GM21528 (cell line): ENCODE results near the gene BCAR1.
A peak's percentile ranks its signal among the peaks of the same experiment; 100 is the strongest.
"Not testable (repeated sequence)": the region's sequence is repeated elsewhere in the genome, so short reads cannot be mapped to it uniquely, and the experiment has no call there.

Experiments used
- ATAC-seq: cut with Tn5 transposase; IDR thresholded peaks from one replicate; pipeline ENCODE4 v1.9.1; 2021; ENCODE audit warnings: mild to moderate bottlenecking, moderate library complexity; ENCODE audit not compliant: unreplicated experiment, low FRiP score

BCAR1 gene

DNA sequence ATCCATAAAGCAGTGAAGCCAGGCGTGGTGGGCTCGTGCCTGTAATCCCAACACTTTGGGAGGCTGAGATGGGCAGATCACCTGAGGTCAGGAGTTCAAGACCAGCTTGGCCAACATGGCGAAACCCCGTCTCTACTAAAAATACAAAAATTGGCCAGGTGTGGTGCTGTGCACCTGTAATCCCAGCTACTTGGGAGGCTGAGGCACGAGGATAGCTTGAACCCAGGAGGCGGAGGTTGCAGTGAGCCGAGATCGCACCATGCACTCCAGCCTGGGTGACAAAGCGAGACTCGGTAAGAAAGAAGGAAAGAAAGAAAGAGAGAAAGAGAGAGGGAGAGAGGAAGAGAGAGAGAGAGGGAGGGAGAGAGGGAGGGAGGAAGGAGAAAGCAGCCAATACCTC lies 21.2 kb upstream of the BCAR1 start:
- ATAC-seq = not testable (repeated sequence)

DNA sequence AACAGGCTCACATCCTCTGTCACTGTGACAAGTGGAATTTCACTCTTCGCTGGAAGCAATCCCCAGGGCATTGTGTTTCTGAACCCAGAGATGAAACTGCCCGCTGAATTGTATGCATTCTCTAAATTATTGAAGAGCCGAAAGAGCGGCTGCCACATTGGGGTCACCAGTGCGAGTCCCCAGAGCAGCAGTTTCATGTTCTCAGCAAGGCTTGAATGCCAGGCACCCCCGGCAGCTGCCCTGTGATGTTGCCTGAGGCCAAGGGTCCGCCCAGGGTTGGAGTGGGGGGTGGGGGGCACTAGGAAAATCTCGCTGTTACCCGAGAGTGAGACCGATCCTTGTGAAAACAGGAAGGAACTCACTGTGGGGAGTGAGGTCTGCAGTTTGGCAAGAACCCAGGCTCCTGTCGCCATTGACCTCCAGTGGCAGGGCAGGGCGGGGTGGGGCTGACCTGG lies 20.7 kb upstream of the BCAR1 start:
- ATAC-seq = no peak

GRCh38 chr16:75271441-75272096 lies 20.1 kb upstream of the BCAR1 start:
- no peak for ATAC-seq

GRCh38 chr16:75269358-75269757 lies 17.9 kb upstream of the BCAR1 start:
- not testable (repeated sequence) for ATAC-seq

GRCh38 chr16:75267631-75268264 lies 16.3 kb upstream of the BCAR1 start:
- no peak for ATAC-seq

- no peak for ATAC-seq
These were observed 15.6 kb upstream of the BCAR1 start for GRCh38 chr16:75266738-75267630.

DNA sequence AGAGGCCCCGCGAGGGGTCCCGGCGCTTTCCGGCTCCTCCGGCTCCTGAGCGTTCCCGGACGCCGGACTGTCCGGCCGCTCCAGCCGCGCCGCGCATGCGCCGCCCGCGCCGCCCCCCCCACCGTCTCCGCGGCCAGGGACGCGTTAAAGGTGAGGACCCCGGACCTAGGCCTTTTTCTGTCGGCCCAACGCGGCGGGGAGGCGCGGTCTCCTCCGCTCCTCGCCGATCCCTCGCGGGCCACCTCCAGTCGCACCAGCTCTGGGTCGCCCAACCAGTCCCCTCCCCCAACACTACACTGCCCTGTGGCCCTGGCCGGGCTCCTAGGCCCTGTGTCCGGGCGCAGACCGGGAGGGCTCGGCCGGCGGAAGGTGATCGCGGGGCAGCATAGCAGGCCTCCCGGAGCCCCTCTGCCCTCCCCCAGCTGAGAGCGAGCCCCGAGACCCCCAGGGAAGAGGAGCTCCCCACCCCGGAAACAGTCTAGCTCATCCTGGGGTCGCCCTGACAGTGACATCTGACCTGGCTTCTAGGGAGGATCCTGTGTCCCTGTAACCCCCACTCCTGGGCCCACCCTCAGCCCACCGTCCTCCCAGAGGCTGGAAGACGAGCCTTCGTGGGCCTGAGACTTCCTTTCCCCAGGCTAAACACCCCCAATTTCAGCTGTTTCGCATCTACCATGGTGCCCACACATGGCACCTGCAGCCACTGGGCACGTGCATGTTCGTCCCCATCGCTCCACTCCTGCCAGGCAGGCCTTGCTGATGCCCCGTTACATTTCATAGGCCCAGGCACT lies 14.7 kb upstream of the BCAR1 start:
- ATAC-seq = peak; percentile 75

DNA sequence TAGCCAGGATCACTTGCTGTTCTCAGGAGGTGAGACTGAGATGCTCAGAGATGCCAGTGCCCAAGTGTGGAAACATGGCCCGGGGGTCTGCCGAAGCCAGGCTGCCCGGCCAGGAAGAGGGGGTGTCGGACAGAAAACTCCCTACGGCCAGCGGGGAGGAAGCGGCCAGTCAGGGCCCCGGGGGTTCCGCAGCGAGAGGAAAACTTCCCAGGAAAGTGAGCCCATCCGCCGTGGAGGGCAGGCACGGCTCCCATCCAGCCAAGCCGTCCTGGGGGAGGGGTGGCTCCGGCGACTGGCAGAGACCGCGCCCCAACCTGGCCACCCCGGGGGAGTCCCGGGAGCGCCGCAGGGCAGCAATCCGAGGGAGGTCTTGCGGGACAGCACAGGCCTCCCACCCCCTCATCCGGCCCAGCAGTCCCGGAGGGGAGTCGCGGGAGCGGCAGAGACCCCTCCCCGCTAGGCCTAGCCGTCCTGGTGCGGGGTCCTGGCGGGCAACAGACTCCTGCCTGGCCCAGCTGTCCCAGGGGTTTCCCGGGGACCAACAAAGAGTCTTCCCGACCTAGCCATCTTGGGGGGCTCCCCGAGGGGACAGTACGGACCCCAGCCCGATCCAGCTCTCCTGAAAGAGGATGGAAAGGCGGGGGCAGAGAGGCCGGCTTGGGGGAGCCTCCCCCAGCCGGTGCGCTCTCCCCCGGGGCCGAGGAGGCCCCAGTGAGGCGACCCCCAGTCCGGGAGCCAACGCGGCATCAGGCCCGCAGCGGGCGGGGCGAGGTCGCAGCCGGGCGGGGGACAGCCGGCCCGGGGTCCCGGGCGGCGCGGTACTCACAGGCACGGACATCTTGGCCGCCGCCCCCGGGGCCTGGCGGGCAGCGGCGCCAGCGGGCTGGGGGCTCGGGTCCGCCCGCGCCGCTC lies 13.8 kb upstream of the BCAR1 start:
- ATAC-seq = peak; percentile 31

DNA sequence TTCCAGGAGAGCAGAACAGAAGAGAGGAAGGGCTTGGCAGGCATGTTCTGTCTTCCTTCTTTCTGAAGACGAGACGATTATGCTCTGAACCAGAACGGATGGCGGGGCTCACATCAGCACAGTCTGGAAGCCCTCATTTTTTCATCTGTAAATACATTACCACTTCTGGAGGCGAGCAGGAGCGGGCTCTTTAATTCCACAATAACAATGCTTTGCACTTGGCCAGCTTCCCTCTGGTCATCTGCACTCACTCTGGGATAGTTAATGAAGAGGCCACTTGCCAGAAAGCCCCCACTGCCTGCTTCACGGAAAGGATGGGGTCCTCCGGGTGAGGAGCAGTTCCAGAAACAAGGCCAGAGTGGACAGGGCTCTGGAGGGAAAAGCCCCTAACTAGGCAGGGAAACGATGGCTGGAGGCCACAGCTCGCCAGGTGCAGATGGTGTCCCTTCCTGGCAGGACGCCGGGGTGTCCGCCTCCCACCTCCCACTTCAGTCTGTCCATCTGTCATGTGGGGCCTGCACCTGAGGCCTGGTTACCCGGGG lies 13.1 kb upstream of the BCAR1 start:
- no peak for ATAC-seq

- ATAC-seq = no peak
These were observed 12.6 kb upstream of the BCAR1 start for GRCh38 chr16:75263963-75264445.

DNA sequence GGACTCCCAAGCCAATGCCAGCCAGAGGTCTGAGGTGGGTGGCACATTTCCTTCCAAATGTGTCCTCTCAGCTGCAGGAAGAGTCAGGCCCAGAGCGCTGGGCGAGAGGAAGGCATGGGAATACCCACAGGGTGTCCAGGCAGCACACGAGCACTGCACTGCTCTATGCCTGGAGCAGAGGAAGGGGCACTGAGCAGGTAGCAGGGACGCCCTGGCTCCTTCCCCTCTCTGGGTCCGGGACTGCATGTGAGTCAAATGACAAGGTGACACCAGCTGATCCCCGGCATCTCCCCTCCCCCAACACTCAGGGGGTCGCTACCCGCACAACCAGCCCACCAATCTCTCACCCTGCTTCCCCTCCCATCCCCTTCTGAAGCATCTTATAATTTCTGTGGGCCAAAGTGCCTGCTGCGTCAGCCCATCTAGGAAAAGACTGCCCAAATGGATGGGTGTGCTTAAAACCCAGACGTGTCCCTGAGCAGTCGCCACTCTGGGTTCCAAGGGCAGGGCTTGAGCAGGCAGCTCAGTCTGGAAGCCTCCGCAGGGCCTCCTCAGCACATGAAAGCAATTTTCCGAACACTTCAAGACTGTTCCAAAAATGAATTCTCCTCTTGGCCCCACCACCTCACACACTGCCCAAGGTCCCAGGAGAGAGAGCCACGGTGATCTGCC lies 12.0 kb upstream of the BCAR1 start:
- no peak for ATAC-seq

DNA sequence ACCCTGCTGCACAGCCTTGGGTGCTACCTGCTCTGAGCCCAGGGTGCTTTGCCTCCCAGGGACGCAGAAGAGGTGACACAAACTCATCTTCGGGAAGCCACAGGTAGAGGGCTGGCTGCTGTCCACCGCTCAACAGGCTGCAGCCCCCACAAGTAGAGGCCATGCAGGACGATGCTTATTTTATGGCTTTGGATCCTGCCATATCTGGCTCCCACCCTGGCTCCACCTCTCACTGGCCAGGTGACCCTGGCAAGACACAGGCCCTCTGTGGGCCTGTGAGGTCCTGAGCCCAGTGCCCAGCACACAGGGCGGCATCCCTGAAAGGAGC lies 11.3 kb upstream of the BCAR1 start:
- ATAC-seq = no peak

DNA sequence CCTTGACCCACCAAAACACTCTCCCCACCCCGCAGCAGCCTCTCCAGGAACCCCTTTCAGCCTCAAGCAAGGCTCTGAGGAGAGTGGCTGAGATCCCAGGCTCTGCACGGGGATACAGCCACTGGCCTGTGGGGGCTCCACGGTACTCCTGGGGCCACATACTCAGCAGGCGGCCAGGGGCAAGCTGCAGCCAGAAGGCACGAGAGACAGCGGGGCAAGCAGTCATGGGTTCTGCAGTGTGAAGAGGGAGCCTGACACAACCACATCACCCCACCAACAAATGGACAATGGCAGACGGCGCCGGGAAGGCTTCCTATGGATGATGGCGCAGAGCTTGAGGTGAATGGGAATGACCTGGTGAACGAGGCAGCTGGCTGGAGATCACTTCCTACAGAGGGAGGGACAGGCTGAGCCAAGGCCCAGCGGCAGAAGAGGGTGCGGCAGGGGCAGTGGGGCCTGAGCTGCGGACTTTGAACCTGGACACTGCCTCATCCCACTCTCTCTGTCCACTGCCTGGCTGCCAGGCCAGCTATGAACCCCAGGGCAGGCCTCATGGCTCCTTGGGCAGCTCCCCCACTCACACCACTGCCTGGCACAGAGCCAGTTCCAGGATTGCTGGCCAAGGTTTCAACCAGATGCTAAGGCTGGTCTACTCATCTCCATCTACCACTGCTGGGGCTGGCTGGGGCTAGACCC lies 10.8 kb upstream of the BCAR1 start:
- no peak for ATAC-seq

DNA sequence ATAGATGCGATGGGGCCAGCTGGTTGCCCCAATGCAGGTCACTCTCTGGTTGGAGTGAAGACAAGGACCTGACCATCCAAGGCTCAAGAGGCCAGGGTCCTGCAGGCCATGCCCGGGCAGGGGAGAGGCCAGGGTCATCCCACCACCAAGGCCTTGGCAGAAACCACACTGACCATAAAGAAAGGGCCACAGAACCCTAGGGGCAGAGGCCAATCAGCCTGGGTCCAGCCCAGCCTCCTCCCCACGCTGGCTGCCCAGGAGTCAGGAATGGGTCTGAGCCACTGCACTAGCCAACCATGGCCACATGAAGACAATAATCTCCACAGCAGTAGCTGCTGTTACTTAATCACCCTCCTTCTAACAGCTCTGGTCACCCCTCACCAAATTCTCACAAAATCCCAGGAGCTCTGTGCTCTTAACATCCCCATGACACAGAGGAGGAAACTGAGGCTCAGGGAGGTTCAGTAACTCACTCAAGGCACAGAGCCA lies 10.2 kb upstream of the BCAR1 start:
- no peak for ATAC-seq

DNA sequence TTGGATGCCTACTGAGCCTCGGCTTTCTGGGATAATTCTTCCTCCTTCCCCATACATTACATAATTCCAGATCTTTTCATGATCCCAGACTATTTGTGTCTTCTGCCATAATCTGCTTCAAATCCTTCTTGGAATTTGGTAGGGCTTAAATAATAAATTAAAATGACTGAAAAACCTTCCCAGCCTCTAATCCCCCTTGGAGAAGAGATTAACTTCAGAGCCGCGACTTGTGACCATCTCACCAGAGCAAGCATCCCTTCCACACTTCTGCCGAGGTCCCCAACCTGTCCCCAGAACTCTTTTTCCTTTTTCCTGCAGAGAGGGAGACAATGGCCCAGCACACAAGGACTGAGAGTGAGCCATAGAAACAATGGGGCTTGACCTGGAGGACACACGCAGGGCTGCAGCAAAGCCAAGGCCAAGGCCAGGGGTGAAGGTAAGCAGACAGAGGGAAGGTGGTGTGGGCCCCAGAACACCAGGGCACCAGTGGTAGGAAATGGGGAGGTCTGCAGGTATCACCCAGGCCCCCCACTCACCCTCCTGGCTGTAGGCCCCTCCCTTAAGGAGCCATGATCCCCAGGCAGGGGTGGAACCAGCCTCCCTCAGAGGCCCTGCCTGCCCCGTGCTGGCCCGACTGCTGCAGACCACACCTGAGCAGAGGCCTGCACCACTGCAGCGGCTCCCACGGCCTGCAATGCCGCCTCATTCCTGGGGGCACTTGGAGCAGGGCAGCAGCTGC lies 9.6 kb upstream of the BCAR1 start:
- ATAC-seq = no peak

DNA sequence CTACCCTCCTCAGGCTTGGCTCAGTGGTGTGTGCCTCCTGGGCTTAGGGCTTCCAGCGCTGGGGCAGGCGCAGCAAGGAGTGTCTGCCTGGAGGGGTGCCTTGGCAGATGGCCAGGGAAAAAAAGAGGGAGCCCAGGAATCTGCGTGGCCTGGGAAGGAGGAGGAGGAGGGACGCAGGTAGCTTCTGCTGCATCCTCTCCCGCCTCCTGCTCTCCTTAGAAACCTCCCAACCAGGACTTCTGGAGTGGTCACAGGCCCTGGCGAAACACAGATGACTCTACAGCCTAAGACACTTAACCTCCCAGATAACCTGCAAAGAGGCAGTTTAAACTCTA lies 7.3 kb upstream of the BCAR1 start:
- ATAC-seq = no peak
